CD14-positive monocyte (primary cell): ENCODE data around the gene NAT9. TPM values are rescaled to one million over a fixed set of nuclear protein-coding genes. Genes with fewer than 3 reads are reported as not detected.

ENCODE experiments used
- DNase-seq, 3 donors: peaks; one replicate each; pipeline ENCODE4 v3.0.0-alpha.2; 2011 to 2022
- H2AFZ ChIP-seq: 2 replicates; pipeline ENCODE4 v1.6.0; 2012; ENCODE audit warnings: mild to moderate bottlenecking, low read depth, low read length, inconsistent platforms; ENCODE audit not compliant: insufficient read depth, poor library complexity, severe bottlenecking
- H3K27ac ChIP-seq, 2 donors: 1 replicate in 1 of 2; 2 replicates in 1 of 2; pipeline ENCODE4 v1.5.1; 2012 to 2013; ENCODE audit warnings: low read length in 2 of 2, control low read depth in 1 of 2, inconsistent platforms in 1 of 2, low read depth in 1 of 2, mild to moderate bottlenecking in 1 of 2
- H3K27me3 ChIP-seq, 2 donors: one replicate each; pipeline versions ENCODE4 v1.6.0 to v1.6.1; 2011 to 2013; ENCODE audit warnings: low read length in 2 of 2; ENCODE audit not compliant: control insufficient read depth in 2 of 2, insufficient read depth in 2 of 2
- H3K36me3 ChIP-seq, 2 donors: replicated peaks in 1 of 2; 1 replicate in 1 of 2; 2 replicates in 1 of 2; pipeline versions ENCODE4 v1.5.1 to v1.6.1; 2012 to 2013; ENCODE audit warnings: low read length in 2 of 2, control low read depth in 1 of 2, inconsistent platforms in 1 of 2, mild to moderate bottlenecking in 1 of 2; ENCODE audit not compliant: insufficient read depth in 2 of 2, control insufficient read depth in 1 of 2
- H3K4me1 ChIP-seq, 2 donors: 1 replicate in 1 of 2; 2 replicates in 1 of 2; pipeline versions ENCODE4 v1.5.1 to v1.6.1; 2012 to 2013; ENCODE audit warnings: low read length in 2 of 2, control low read depth in 1 of 2, inconsistent platforms in 1 of 2, mild to moderate bottlenecking in 1 of 2, moderate library complexity in 1 of 2; ENCODE audit not compliant: insufficient read depth in 2 of 2, control insufficient read depth in 1 of 2
- H3K4me2 ChIP-seq: replicated peaks from 2 replicates; pipeline ENCODE3; 2012; ENCODE audit warnings: low read length, moderate library complexity, mild to moderate bottlenecking; ENCODE audit not compliant: poor library complexity, severe bottlenecking; ENCODE audit errors: extremely low read depth
- H3K4me3 ChIP-seq, 3 experiments: fragments of 200-600 bp in 1 of 3; sonication (generic) in 1 of 3; replicated peaks in 1 of 3; 1 replicate in 2 of 3; 2 replicates in 1 of 3; pipeline ENCODE4 v1.5.1; 2011 to 2013; ENCODE audit warnings: low read length in 3 of 3, mild to moderate bottlenecking in 3 of 3, control low read depth in 2 of 3, low read depth in 2 of 3, inconsistent platforms in 1 of 3, moderate library complexity in 1 of 3
- H3K79me2 ChIP-seq: 2 replicates; pipeline ENCODE4 v1.6.0; 2012; ENCODE audit warnings: mild to moderate bottlenecking, control low read depth, inconsistent platforms, low read length, moderate library complexity; ENCODE audit not compliant: insufficient read depth
- H3K9ac ChIP-seq: 2 replicates; pipeline ENCODE4 v1.6.0; 2017; ENCODE audit warnings: low read length, mild to moderate bottlenecking; ENCODE audit not compliant: insufficient read depth, poor library complexity, severe bottlenecking
- H3K9me3 ChIP-seq, 2 donors: replicated peaks in 1 of 2; 1 replicate in 1 of 2; 2 replicates in 1 of 2; pipeline versions ENCODE4 v1.5.1 to v1.6.1; 2012 to 2013; ENCODE audit warnings: low read length in 2 of 2, control low read depth in 1 of 2; ENCODE audit not compliant: control insufficient read depth in 1 of 2, insufficient read depth in 1 of 2
- H4K20me1 ChIP-seq: 2 replicates; pipeline ENCODE4 v1.6.0; 2012; ENCODE audit warnings: mild to moderate bottlenecking, low read length, control low read depth, moderate library complexity; ENCODE audit not compliant: insufficient read depth
- H3K27ac Mint-ChIP-seq, 7 donors: one replicate each; pipeline ENCODE4 v1.8.0; 2020; ENCODE audit warnings: mild to moderate bottlenecking in 7 of 7, mixed read lengths in 7 of 7, moderate library complexity in 6 of 7, inconsistent platforms in 2 of 7
- H3K27me3 Mint-ChIP-seq, 3 donors: one replicate each; pipeline ENCODE4 v1.8.0; 2021 to 2022; ENCODE audit warnings: low read depth in 3 of 3, mild to moderate bottlenecking in 3 of 3, mixed read lengths in 3 of 3, moderate library complexity in 3 of 3, inconsistent platforms in 1 of 3
- H3K36me3 Mint-ChIP-seq, 2 donors: one replicate each; pipeline ENCODE4 v1.8.0; 2020; ENCODE audit warnings: mixed read lengths in 2 of 2, inconsistent platforms in 1 of 2, mild to moderate bottlenecking in 1 of 2
- H3K4me1 Mint-ChIP-seq: one replicate; pipeline ENCODE4 v1.8.0; 2020; ENCODE audit warnings: mild to moderate bottlenecking, mixed read lengths
- H3K4me3 Mint-ChIP-seq, 2 donors: one replicate each; pipeline ENCODE4 v1.8.0; 2020; ENCODE audit warnings: mild to moderate bottlenecking in 2 of 2, mixed read lengths in 2 of 2, moderate library complexity in 1 of 2
- H3K9me3 Mint-ChIP-seq, 7 donors: one replicate each; pipeline ENCODE4 v1.8.0; 2020 to 2022; ENCODE audit warnings: mixed read lengths in 7 of 7, mild to moderate bottlenecking in 6 of 7, moderate library complexity in 6 of 7, inconsistent platforms in 2 of 7
- CTCF ChIP-seq: fragments of 200-600 bp; IDR thresholded peaks from one replicate; pipeline ENCODE4 v1.8.0; 2022; ENCODE audit warnings: antibody characterized with exemption, mild to moderate bottlenecking
- WGBS: methylation state at CpG from one replicate; pipeline ENCODE4 v1.1.5; 2013; ENCODE audit warnings: missing lambda C conversion rate; ENCODE audit not compliant: insufficient coverage; 5-methylcytosine and 5-hydroxymethylcytosine counted together
- intact Hi-C, 2 donors: fragments of 100-400 bp; cut with micrococcal nuclease; formaldehyde crosslinking; loops; one replicate each; pipeline versions ENCODE4 v1.15.0 to v1.15.1; 2023
- polyA plus RNA-seq, 3 donors: library from polyadenylated mRNA; depleted of rRNA in 1 of 3; unstranded in 2 of 3; stranded (reverse) in 1 of 3; fragments of 300-500 nt in 2 of 3; fragments of >200 nt in 1 of 3; fragmentation: Illumina TruSeq in 2 of 3; gene quantifications; 1 replicate in 2 of 3; 2 replicates in 1 of 3; pipeline ENCODE4 v1.2.3, GENCODE V29; 2012 to 2021

The NAT9 gene
- polyA plus RNA-seq, 3 donors = 7.1 to 95.6 (median 7.8) TPM

GRCh38 chr17:74757931-74758847 is 18.0 kb downstream of the NAT9 start:
- peaks cover 10 to 25% of the 10 kb centered on the region in 2 donors for H3K36me3 ChIP-seq
- Mint-ChIP-seq H3K4me1 (peaks cover 70% of the 10 kb centered on the region), H3K9me3 (no peaks in the 10 kb centered on the region), H3K27ac (peak overlapping the region; percentile 26 to 82 (median 58)), H3K4me3 (peak overlapping the region; percentile 37 to 48), H3K27me3 (peaks cover 0 to 1% (median 0%) of the 10 kb centered on the region in 3 donors), H3K36me3 (peaks cover 21 to 46% of the 10 kb centered on the region in 2 donors)
- H3K27ac ChIP-seq = peak overlapping the region in 1 of 2 donors; percentile 5
- no peak for TF ChIP-seq CTCF
- no peak overlapping the region for H2AFZ ChIP-seq
- H3K4me2 ChIP-seq = peak overlapping the region; percentile 65
- peaks cover 39 to 57% of the 10 kb centered on the region in 2 donors for H3K4me1 ChIP-seq
- peaks cover 100% of the 10 kb centered on the region for H3K79me2 ChIP-seq
- H3K27me3 ChIP-seq = no peaks in the 10 kb centered on the region
- peak overlapping the region; percentile 17 for H3K9ac ChIP-seq
- WGBS = 43% methylated on average over 22 of the region's 26 CpGs
- H3K4me3 ChIP-seq = peak overlapping the region in 1 of 3 experiments; percentile 48
- H4K20me1 ChIP-seq = peaks cover 100% of the 10 kb centered on the region
- DNase-seq = peak in 1 of 3 donors; percentile 34
- intact Hi-C loops = no loop called here
- no peaks in the 10 kb centered on the region for H3K9me3 ChIP-seq

GRCh38 chr17:74757502-74757901 is 18.6 kb downstream of the NAT9 start:
- H3K36me3 Mint-ChIP-seq = peaks cover 21 to 46% of the 10 kb centered on the region in 2 donors
- Histone ChIP-seq H3K79me2 (peaks cover 100% of the 10 kb centered on the region), H3K9ac (no peak overlapping the region), H3K4me2 (no peak overlapping the region), H3K36me3 (peaks cover 10 to 29% of the 10 kb centered on the region in 2 donors), H3K27me3 (no peaks in the 10 kb centered on the region), H3K4me1 (peaks cover 44 to 57% of the 10 kb centered on the region in 2 donors), H3K4me3 (peak overlapping the region in 1 of 3 experiments; percentile 48), H4K20me1 (peaks cover 100% of the 10 kb centered on the region), H2AFZ (no peak overlapping the region), H3K27ac (no peak overlapping the region), H3K9me3 (no peaks in the 10 kb centered on the region)
- TF ChIP-seq CTCF = no peak
- H3K27me3 Mint-ChIP-seq = peaks cover 0 to 1% (median 0%) of the 10 kb centered on the region in 3 donors
- H3K4me3 Mint-ChIP-seq = no peak overlapping the region
- peaks cover 73% of the 10 kb centered on the region for H3K4me1 Mint-ChIP-seq
- DNase-seq = no peak
- H3K9me3 Mint-ChIP-seq = no peaks in the 10 kb centered on the region
- intact Hi-C loops = no loop called here
- 36% methylated on average over 1 of the region's 3 CpGs for WGBS
- no peak overlapping the region for H3K27ac Mint-ChIP-seq
